Hippocampal formation (tissue), 2 donors: ENCODE results near the gene PLK3.
"Not testable (repeated sequence)": the region's sequence is repeated elsewhere in the genome, so short reads cannot be mapped to it uniquely, and the experiment has no call there.

Experiments used
- DNase-seq, 2 donors: peaks; one replicate each; lab custom pipeline; 2025; lab: John Stamatoyannopoulos, UW

The PLK3 gene

GRCh38 chr1:44787506-44787905 is 12.7 kb upstream of the PLK3 start:
- no peak for DNase-seq

- DNase-seq = no peak
Observed at GRCh38 chr1:44788120-44788860, 11.9 kb upstream of the PLK3 start, which contains the start of gene BEST4. Gene BEST4 (minus strand): TSS chr1:44788170. CDS start chr1:44787705, 465 bp downstream.

- no peak for DNase-seq
Observed at GRCh38 chr1:44790968-44791801, 9.0 kb upstream of the PLK3 start.

GRCh38 chr1:44792736-44793502 is 7.3 kb upstream of the PLK3 start:
- DNase-seq = no peak

GRCh38 chr1:44797886-44798285 is 2.3 kb upstream of the PLK3 start:
- DNase-seq = not testable (repeated sequence)

- DNase-seq = no peak
Observed at GRCh38 chr1:44798481-44799365, 1.5 kb upstream of the PLK3 start.

- no peak for DNase-seq
Observed at GRCh38 chr1:44801491-44802305, 1.5 kb downstream of the PLK3 start.

- DNase-seq = no peak
Observed at GRCh38 chr1:44802306-44803061, 2.3 kb downstream of the PLK3 start.

- DNase-seq = no peak
Observed at GRCh38 chr1:44803062-44803311, 2.8 kb downstream of the PLK3 start.

- DNase-seq = no peak
Observed at GRCh38 chr1:44803312-44804095, 3.3 kb downstream of the PLK3 start.

GRCh38 chr1:44805311-44806024 is 5.3 kb downstream of the PLK3 start:
- DNase-seq = no peak

GRCh38 chr1:44806025-44806703 is 6.0 kb downstream of the PLK3 start:
- no peak for DNase-seq

- DNase-seq = no peak
Observed at GRCh38 chr1:44806704-44807363, 6.7 kb downstream of the PLK3 start, which contains the start of gene DYNLT4. Gene DYNLT4 (minus strand): TSS chr1:44807351. CDS start chr1:44806668, 683 bp downstream.

- peak; percentile 47 to 69 for DNase-seq
Observed at GRCh38 chr1:44807364-44808062, 7.3 kb downstream of the PLK3 start.

GRCh38 chr1:44808063-44808937 is 8.1 kb downstream of the PLK3 start, which contains the start of gene BTBD19:
Gene BTBD19 (plus strand): TSS chr1:44808523. CDS start chr1:44808821, 298 bp downstream.
- peak; percentile 57 to 70 for DNase-seq
